ENCODE results near the gene DLGAP1.

DLGAP1 gene

DNA sequence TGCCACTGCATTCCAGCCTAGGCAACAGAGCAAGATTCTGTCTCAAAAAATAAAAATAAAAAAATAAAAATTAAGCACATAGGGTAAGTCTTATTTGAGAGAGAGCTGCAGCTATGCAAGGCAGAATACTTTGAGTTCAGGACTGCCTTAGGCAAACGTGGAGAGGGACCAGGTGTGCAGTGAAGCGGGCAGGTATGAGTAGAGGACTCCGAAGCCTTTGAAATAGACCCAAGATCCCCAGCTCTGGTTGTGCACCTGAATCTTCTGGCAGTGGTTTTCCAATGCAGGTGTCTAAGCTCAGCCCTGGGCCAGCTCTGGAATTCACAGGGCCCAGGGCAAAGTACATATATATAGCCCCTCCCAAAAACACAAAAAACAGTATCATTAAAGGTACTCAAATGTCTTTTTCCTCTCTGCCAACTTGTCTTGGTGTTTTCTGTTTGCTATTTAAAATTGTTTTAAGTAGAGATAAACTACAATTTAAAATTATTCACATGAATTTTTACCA lies 983.9 kb downstream of the DLGAP1 start:
- Histone ChIP-seq H3K4me3 (ENCODE audit: severe bottlenecking) (no peak overlapping the region), H3K9me3 (ENCODE audit: severe bottlenecking) (no peaks in the 10 kb centered on the region), H3K27ac (ENCODE audit: poor library complexity, severe bottlenecking) (no peak overlapping the region), H3K4me1 (ENCODE audit: insufficient read depth, poor library complexity, severe bottlenecking) (peaks cover 7% of the 10 kb centered on the region), H3K36me3 (ENCODE audit: low read depth) (no peaks in the 10 kb centered on the region), H3K27me3 (ENCODE audit: insufficient read depth, poor library complexity, severe bottlenecking) (no peaks in the 10 kb centered on the region)
- TF ChIP-seq, protein P1, sequence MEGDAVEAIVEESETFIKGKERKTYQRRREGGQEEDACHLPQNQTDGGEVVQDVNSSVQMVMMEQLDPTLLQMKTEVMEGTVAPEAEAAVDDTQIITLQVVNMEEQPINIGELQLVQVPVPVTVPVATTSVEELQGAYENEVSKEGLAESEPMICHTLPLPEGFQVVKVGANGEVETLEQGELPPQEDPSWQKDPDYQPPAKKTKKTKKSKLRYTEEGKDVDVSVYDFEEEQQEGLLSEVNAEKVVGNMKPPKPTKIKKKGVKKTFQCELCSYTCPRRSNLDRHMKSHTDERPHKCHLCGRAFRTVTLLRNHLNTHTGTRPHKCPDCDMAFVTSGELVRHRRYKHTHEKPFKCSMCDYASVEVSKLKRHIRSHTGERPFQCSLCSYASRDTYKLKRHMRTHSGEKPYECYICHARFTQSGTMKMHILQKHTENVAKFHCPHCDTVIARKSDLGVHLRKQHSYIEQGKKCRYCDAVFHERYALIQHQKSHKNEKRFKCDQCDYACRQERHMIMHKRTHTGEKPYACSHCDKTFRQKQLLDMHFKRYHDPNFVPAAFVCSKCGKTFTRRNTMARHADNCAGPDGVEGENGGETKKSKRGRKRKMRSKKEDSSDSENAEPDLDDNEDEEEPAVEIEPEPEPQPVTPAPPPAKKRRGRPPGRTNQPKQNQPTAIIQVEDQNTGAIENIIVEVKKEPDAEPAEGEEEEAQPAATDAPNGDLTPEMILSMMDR (IDR thresholded peaks at IDR 0.05; ENCODE audit: poor library complexity, severe bottlenecking): no peak
- no peak for ATAC-seq (ENCODE audit: low read depth)
- DNase-seq (ENCODE audit: low spot score): no peak

DNA sequence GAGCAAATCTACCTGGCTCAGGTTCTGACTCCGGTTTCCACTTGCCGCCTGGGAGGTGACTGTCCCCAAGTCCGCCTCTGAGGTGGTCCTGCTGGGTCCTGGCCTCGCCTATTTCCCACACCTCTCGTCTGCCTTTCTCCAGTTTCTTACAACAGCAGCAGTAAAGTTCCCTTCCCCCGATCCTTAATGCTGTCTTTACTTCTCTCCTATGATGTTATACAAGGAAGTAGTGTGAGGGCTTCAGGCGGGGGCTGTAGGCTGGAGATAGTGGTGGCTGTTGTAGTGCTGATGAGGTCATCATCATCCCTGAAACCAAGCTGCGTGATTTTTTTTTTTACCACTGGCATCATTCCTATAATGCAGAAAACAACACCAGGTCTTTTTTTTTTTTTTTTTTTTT lies 986.3 kb downstream of the DLGAP1 start:
- ATAC-seq (ENCODE audit: low read depth) (no peak), DNase-seq (ENCODE audit: low spot score) (no peak)
- TF ChIP-seq, protein P1 (IDR thresholded peaks at IDR 0.05; ENCODE audit: poor library complexity, severe bottlenecking): no peak

DNA sequence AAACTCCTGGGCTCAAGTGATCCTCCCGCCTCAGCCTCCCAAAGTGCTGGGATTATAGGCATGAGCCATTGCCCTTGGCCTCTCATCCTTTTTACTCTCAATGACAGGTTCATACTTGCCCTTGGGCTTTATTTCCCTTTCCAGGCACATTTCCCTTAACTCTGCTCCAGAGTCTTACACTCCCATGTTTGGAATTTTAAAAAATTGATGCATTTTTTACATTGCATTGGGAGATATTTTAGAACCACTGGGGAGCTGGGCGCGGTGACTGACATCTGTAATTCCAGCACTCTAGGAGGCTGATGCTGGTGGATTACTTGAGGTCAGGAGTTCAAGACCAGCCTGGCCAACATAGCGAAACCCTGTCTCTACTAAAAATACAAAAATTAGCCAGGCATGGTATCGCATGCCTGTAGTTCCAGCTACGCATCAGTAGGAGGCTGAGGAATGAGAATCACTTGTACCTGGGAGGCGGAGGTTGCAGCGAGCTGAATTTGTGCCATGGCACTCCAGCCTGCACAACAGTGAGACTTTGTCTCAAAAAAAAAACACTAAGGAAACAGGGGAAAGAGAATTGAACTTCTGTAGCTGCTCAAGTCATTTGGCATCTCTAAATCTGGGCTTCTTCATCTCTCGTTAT lies 986.9 kb downstream of the DLGAP1 start:
- H3K36me3 ChIP-seq (ENCODE audit: low read depth): no peaks in the 10 kb centered on the region
- H3K9me3 ChIP-seq (ENCODE audit: severe bottlenecking): no peaks in the 10 kb centered on the region
- peaks cover 14% of the 10 kb centered on the region for H3K4me1 ChIP-seq (ENCODE audit: insufficient read depth, poor library complexity, severe bottlenecking)
- no peak overlapping the region for H3K27ac ChIP-seq (ENCODE audit: poor library complexity, severe bottlenecking)
- DNase-seq (ENCODE audit: low spot score) (no peak), ATAC-seq (ENCODE audit: low read depth) (no peak)
- TF ChIP-seq, protein P1 (IDR thresholded peaks at IDR 0.05; ENCODE audit: poor library complexity, severe bottlenecking): no peak
- no peaks in the 10 kb centered on the region for H3K27me3 ChIP-seq (ENCODE audit: insufficient read depth, poor library complexity, severe bottlenecking)
- H3K4me3 ChIP-seq (ENCODE audit: severe bottlenecking): no peak overlapping the region

More for the DNA sequence above, 986.3 kb downstream of the DLGAP1 start:
- peaks cover 14% of the 10 kb centered on the region for H3K4me1 ChIP-seq (ENCODE audit: insufficient read depth, poor library complexity, severe bottlenecking)
- no peaks in the 10 kb centered on the region for H3K36me3 ChIP-seq (ENCODE audit: low read depth)
- no peak overlapping the region for H3K4me3 ChIP-seq (ENCODE audit: severe bottlenecking)
- no peaks in the 10 kb centered on the region for H3K27me3 ChIP-seq (ENCODE audit: insufficient read depth, poor library complexity, severe bottlenecking)
- H3K9me3 ChIP-seq (ENCODE audit: severe bottlenecking): no peaks in the 10 kb centered on the region
- H3K27ac ChIP-seq (ENCODE audit: poor library complexity, severe bottlenecking): no peak overlapping the region

DNA sequence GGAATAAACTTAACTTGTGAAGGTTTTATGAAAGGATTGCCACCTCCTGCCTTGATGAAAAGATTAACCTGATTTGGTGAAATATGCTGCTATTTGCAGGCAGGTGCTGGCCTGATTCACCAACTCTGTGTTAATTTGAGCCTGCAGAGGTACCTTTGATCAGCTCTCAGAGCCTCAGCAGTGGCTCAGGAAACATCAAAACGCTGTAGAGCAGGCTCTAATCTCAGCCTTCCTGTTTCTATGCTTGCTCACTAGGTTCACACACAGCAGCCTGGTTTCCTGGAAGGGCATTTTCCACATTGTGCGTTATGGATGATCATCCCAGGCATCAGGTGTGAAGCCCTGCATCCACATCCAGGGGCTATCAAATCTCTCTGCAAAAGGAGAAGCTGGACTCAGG lies 988.2 kb downstream of the DLGAP1 start:
- H3K27ac ChIP-seq (ENCODE audit: poor library complexity, severe bottlenecking): peak overlapping the region; percentile 51
- no peaks in the 10 kb centered on the region for H3K27me3 ChIP-seq (ENCODE audit: insufficient read depth, poor library complexity, severe bottlenecking)
- ATAC-seq (ENCODE audit: low read depth) (no peak), DNase-seq (ENCODE audit: low spot score) (no peak)
- TF ChIP-seq, protein P1 (IDR thresholded peaks at IDR 0.05; ENCODE audit: poor library complexity, severe bottlenecking): no peak
- H3K9me3 ChIP-seq (ENCODE audit: severe bottlenecking): no peaks in the 10 kb centered on the region
- H3K36me3 ChIP-seq (ENCODE audit: low read depth): no peaks in the 10 kb centered on the region
- no peak overlapping the region for H3K4me3 ChIP-seq (ENCODE audit: severe bottlenecking)
- H3K4me1 ChIP-seq (ENCODE audit: insufficient read depth, poor library complexity, severe bottlenecking): peaks cover 14% of the 10 kb centered on the region

DNA sequence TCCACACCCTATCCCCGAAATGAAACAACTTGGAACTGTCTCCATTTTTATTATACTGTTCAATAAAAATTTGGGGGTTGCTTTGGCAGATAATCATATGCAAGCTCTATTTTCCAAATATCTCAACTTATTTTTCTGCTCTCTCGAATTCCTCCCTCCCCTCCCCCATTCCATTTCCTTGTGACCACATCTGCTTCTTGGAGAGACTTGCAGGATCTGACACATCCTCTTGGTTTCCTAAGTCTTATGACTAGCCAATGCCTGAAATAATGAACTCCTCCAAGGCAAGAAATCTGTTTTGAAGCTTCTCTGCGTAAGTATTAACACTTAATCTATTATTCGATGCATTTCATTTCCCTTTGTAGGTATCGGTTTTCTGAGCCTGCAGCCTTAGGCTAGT lies 989.1 kb downstream of the DLGAP1 start:
- peaks cover 14% of the 10 kb centered on the region for H3K4me1 ChIP-seq (ENCODE audit: insufficient read depth, poor library complexity, severe bottlenecking)
- no peak for DNase-seq (ENCODE audit: low spot score)
- peaks cover 5% of the 10 kb centered on the region for H3K36me3 ChIP-seq (ENCODE audit: low read depth)
- H3K4me3 ChIP-seq (ENCODE audit: severe bottlenecking): no peak overlapping the region
- no peaks in the 10 kb centered on the region for H3K27me3 ChIP-seq (ENCODE audit: insufficient read depth, poor library complexity, severe bottlenecking)
- TF ChIP-seq, protein P1 (IDR thresholded peaks at IDR 0.05; ENCODE audit: poor library complexity, severe bottlenecking): no peak
- H3K9me3 ChIP-seq (ENCODE audit: severe bottlenecking): no peaks in the 10 kb centered on the region
- ATAC-seq (ENCODE audit: low read depth): peak; percentile 88; the same call in 2 of the 3 replicates
- H3K27ac ChIP-seq (ENCODE audit: poor library complexity, severe bottlenecking): peak overlapping the region; percentile 51

Measured in RWPE2 (cell line).